HepG2 (cell line): ENCODE measurements around the gene ENTHD1. TPM values are rescaled to one million over a fixed set of nuclear protein-coding genes. Genes with fewer than 3 reads are reported as not detected.

Source experiments
- ATAC-seq: fragments of 200-7000 bp; cut with Tn5 transposase; 3 replicates; pipeline ENCODE4 v1.9.1; 2020; ENCODE audit warnings: mild to moderate bottlenecking, moderate library complexity
- BruUV-seq: library from RNA; stranded (reverse); fragments of 400-500 nt; replicated peaks from 2 replicates; lab custom pipeline; 2021; lab: Mats Ljungman, UMichigan
- CTCF ChIA-PET: fragments of 300-600 bp; formaldehyde crosslinking; extraction: SDS; loops from one replicate; lab custom pipeline; 2021; ENCODE audit warnings: low total read pairs, inconsistent platforms, low intra/inter-chr PET ratio; lab: Yijun Ruan, JAX
- POLR2A ChIA-PET: fragments of 350-600 bp; sonication (Branson Sonifier 250); formaldehyde crosslinking; loops from one replicate; lab custom pipeline; 2020; ENCODE audit warnings: antibody characterized with exemption, inconsistent platforms; lab: Yijun Ruan, JAX
- DNase-seq: peaks from one replicate; pipeline ENCODE4 v3.0.0-alpha.2; 2015; ENCODE audit warnings: low spot score
- FAIRE-seq: peaks from 3 replicates; lab custom pipeline; 2011; peaks lifted over from hg19 to GRCh38; lab: Jason Lieb, UNC
- H2AFZ ChIP-seq: one replicate; pipeline ENCODE4 v1.6.1; 2011; ENCODE audit warnings: low read length, inconsistent platforms
- H3K27ac ChIP-seq: fragments of 300-600 bp; 3 replicates; pipeline ENCODE4 v1.8.0; 2011; ENCODE audit warnings: mixed run types, mild to moderate bottlenecking, mixed read lengths, low read length, inconsistent platforms; ENCODE audit not compliant: insufficient read depth; ENCODE audit errors: extremely low read length
- H3K27me3 ChIP-seq, 2 experiments: fragments of 200-600 bp in 1 of 2; 2 replicates in 1 of 2; 3 replicates in 1 of 2; pipeline versions ENCODE4 v1.6.0 to v1.8.0; 2011; ENCODE audit warnings: low read length in 2 of 2, mild to moderate bottlenecking in 2 of 2, moderate library complexity in 2 of 2, inconsistent platforms in 1 of 2; ENCODE audit not compliant: insufficient read depth in 2 of 2, control insufficient read depth in 1 of 2
- H3K36me3 ChIP-seq, 2 experiments: fragments of 200-600 bp in 1 of 2; replicated peaks in 1 of 2; 2 replicates in 1 of 2; 3 replicates in 1 of 2; pipeline versions ENCODE4 v1.5.1 to v1.8.0; 2011; ENCODE audit warnings: low read length in 2 of 2, inconsistent platforms in 1 of 2; ENCODE audit not compliant: insufficient read depth in 2 of 2, control insufficient read depth in 1 of 2
- H3K4me1 ChIP-seq: 2 replicates; pipeline ENCODE4 v1.5.1; 2012; ENCODE audit warnings: low read length, inconsistent platforms; ENCODE audit not compliant: insufficient read depth
- H3K4me2 ChIP-seq: 2 replicates; pipeline ENCODE4 v1.6.0; 2011; ENCODE audit warnings: low read depth, low read length, inconsistent platforms
- H3K4me3 ChIP-seq, 3 experiments: fragments of 200-600 bp in 1 of 3; sonication (generic), shearing (Covaris generic) in 1 of 3; replicated peaks in 1 of 3; 2 replicates each; pipeline ENCODE4 v1.5.1; 2011 to 2016; ENCODE audit warnings: low read length in 3 of 3, inconsistent platforms in 2 of 3, low read depth in 2 of 3, mild to moderate bottlenecking in 2 of 3, control low read depth in 1 of 3, mixed read lengths in 1 of 3; ENCODE audit not compliant: insufficient read depth in 1 of 3
- H3K79me2 ChIP-seq: one replicate; pipeline ENCODE4 v1.6.1; 2011; ENCODE audit warnings: low read length, inconsistent platforms; ENCODE audit not compliant: insufficient read depth
- H3K9ac ChIP-seq: 2 replicates; pipeline ENCODE4 v1.6.0; 2011; ENCODE audit warnings: mild to moderate bottlenecking, low read depth, low read length, inconsistent platforms; ENCODE audit not compliant: insufficient read depth
- H3K9me3 ChIP-seq: 2 replicates; pipeline ENCODE4 v1.5.1; 2012; ENCODE audit warnings: mild to moderate bottlenecking, low read length
- H4K20me1 ChIP-seq: 2 replicates; pipeline ENCODE4 v1.6.0; 2011; ENCODE audit warnings: inconsistent platforms, mild to moderate bottlenecking, low read length, moderate library complexity; ENCODE audit not compliant: insufficient read depth
- BHLHE40 ChIP-seq: IDR thresholded peaks from 2 replicates; pipeline ENCODE4 v1.6.1; 2011; ENCODE audit warnings: low read length, improper control_type of control experiment
- CEBPZ ChIP-seq: IDR thresholded peaks from 2 replicates; pipeline ENCODE4 v1.6.1; 2012; ENCODE audit warnings: low read length, improper control_type of control experiment
- ELF3 ChIP-seq: IDR thresholded peaks from 2 replicates; pipeline ENCODE4 v1.6.1; 2016; ENCODE audit warnings: missing genetic modification reagents, missing compliant biosample characterization
- GATAD1 ChIP-seq: IDR thresholded peaks from 2 replicates; pipeline ENCODE4 v1.6.1; 2016; ENCODE audit warnings: missing genetic modification reagents, missing compliant biosample characterization
- GLMP ChIP-seq: sonication (generic); formaldehyde crosslinking; IDR thresholded peaks from 2 replicates; pipeline ENCODE4 v1.9.0; 2021; ENCODE audit warnings: missing genetic modification reagents, mild to moderate bottlenecking, borderline replicate concordance
- HNF4G ChIP-seq, 2 experiments: sonication (generic) in 1 of 2; formaldehyde crosslinking in 1 of 2; IDR thresholded peaks; 2 replicates each; pipeline versions ENCODE4 v1.4.0 to v1.6.1; 2011 to 2020; ENCODE audit warnings: borderline replicate concordance in 2 of 2, low read depth in 2 of 2, mild to moderate bottlenecking in 2 of 2, low read length in 1 of 2, missing genetic modification reagents in 1 of 2, moderate library complexity in 1 of 2
- MLLT10 ChIP-seq: sonication (generic); formaldehyde crosslinking; IDR thresholded peaks from 2 replicates; pipeline ENCODE4 v1.4.0; 2020; ENCODE audit warnings: missing genetic modification reagents
- NR2C2 ChIP-seq: sonication (generic); formaldehyde crosslinking; IDR thresholded peaks from 2 replicates; pipeline ENCODE4 v1.4.0; 2020; ENCODE audit warnings: missing genetic modification reagents, mild to moderate bottlenecking, moderate library complexity, borderline replicate concordance
- REPIN1 ChIP-seq: sonication (generic); formaldehyde crosslinking; IDR thresholded peaks from 2 replicates; pipeline ENCODE4 v1.8.0; 2022; ENCODE audit warnings: missing genetic modification reagents, low read depth, mild to moderate bottlenecking, borderline replicate concordance
- SIX4 ChIP-seq: sonication (generic); formaldehyde crosslinking; IDR thresholded peaks from 2 replicates; pipeline ENCODE4 v1.4.0; 2020; ENCODE audit warnings: missing genetic modification reagents
- TSC22D2 ChIP-seq: sonication (generic); formaldehyde crosslinking; IDR thresholded peaks from 2 replicates; pipeline ENCODE4 v1.5.1; 2020; ENCODE audit warnings: missing genetic modification reagents, mild to moderate bottlenecking, borderline replicate concordance
- ZBTB42 ChIP-seq: sonication (generic); formaldehyde crosslinking; IDR thresholded peaks from 2 replicates; pipeline ENCODE4 v1.5.0; 2020; ENCODE audit warnings: mild to moderate bottlenecking, missing genetic modification reagents
- ZNF160 ChIP-seq: sonication (generic); formaldehyde crosslinking; IDR thresholded peaks from 2 replicates; pipeline ENCODE4 v1.8.0; 2022; ENCODE audit warnings: mild to moderate bottlenecking, inconsistent platforms, missing genetic modification reagents
- WGBS: methylation state at CpG from one replicate; pipeline ENCODE4 v1.1.6; 2017; ENCODE audit warnings: low lambda C conversion rate; 5-methylcytosine and 5-hydroxymethylcytosine counted together
- in situ Hi-C: cut with HindIII; loops from 2 replicates; pipeline ENCODE4 v1.10.0; 2017; ENCODE audit warnings: low pct_unique_long_range_greater_than_20kb; ENCODE audit not compliant: extremely low pct_ligation_motif_present
- intact Hi-C: fragments of 100-400 bp; cut with micrococcal nuclease; formaldehyde crosslinking; loops from one replicate; pipeline ENCODE4 v1.10.0; 2022; ENCODE audit not compliant: unreplicated experiment
- polyA plus RNA-seq, 8 experiments: library from polyadenylated mRNA; depleted of rRNA in 3 of 8; stranded (reverse) in 7 of 8; unstranded in 1 of 8; fragments of >200 nt; fragmentation: Illumina TruSeq in 4 of 8; extraction: Trizol in 4 of 8; gene quantifications; 2 replicates each; pipeline versions ENCODE4 v1.2.1 to v1.2.3, GENCODE V29; 2011 to 2016; ENCODE audit warnings: low read depth in 4 of 8, missing spikeins in 1 of 8, mixed read lengths in 1 of 8; ENCODE audit not compliant: insufficient read depth in 1 of 8
- total RNA-seq, 5 experiments: library from RNA; depleted of rRNA; stranded (reverse); fragments of >200 nt; fragmentation: Illumina TruSeq; extraction: Trizol; gene quantifications; 2 replicates each; pipeline ENCODE4 v1.2.3, GENCODE V29; 2016; ENCODE audit warnings: low read depth in 1 of 5

ENTHD1 gene
- total and polyA plus RNA-seq, 2 of the 13 experiments (the other 11 are each of a cell fraction or from before 2014, with no cell fraction given): not detected

- BruUV-seq: no TSS peak
- no peak for ATAC-seq
- H3K9me3 ChIP-seq: no peaks in the 10 kb centered on the region
- H3K9ac ChIP-seq: no peak overlapping the region
- 0 out of 2 replicates have a peak, but pooled peaks cover 2% of the 10 kb centered on the region for H4K20me1 ChIP-seq
- no peak overlapping the region for H2AFZ ChIP-seq
- in situ Hi-C loops: no loop called here
- no peak for TF ChIP-seq REPIN1 (CRISPR knock-in tag)
- TF ChIP-seq NR2C2 (CRISPR knock-in tag): no peak
- no peak for TF ChIP-seq ZNF160 (CRISPR knock-in tag)
- no peak for TF ChIP-seq BHLHE40
- no peak for TF ChIP-seq GLMP (CRISPR knock-in tag)
- TF ChIP-seq HNF4G (IDR thresholded peaks at IDR 0.05; ENCODE audit: borderline replicate concordance, low read depth, low read length): no peak
- no peak for TF ChIP-seq HNF4G (CRISPR knock-in tag; IDR thresholded peaks at IDR 0.05; ENCODE audit: borderline replicate concordance, low read depth)
- no peak for TF ChIP-seq ZBTB42 (CRISPR knock-in tag)
- no peak for TF ChIP-seq GATAD1 (CRISPR knock-in tag)
- no peak for TF ChIP-seq MLLT10
- no peak for TF ChIP-seq TSC22D2 (CRISPR knock-in tag)
- TF ChIP-seq CEBPZ: no peak
- no peak for TF ChIP-seq ELF3 (CRISPR knock-in tag)
- TF ChIP-seq SIX4 (CRISPR knock-in tag): no peak
- TF ChIP-seq, all 625 proteins: peak for 0
- CTCF ChIA-PET: no interaction called here
- peaks cover 12% of the 10 kb centered on the region for H3K4me1 ChIP-seq
- no peak overlapping the region for H3K27ac ChIP-seq
- H3K79me2 ChIP-seq: no peaks in the 10 kb centered on the region
- intact Hi-C loops: no loop called here
- H3K36me3 ChIP-seq: no peaks in the 10 kb centered on the region
- H3K27me3 ChIP-seq: peaks cover 13 to 69% of the 10 kb centered on the region in 2 experiments
- no peak overlapping the region for H3K4me3 ChIP-seq
- H3K4me2 ChIP-seq: no peak overlapping the region
- POLR2A ChIA-PET: no interaction called here
- WGBS: 20% methylated on average over 14 of the region's 17 CpGs
- DNase-seq: no peak
- no peak for FAIRE-seq
Observed at GRCh38 chr22:39703928-39704639, 189.5 kb downstream of the ENTHD1 start.
